Measurements from ENCODE around the gene TIGD6. TPM values are rescaled to one million over a fixed set of nuclear protein-coding genes. Genes with fewer than 3 reads are reported as not detected.

Gene TIGD6
- total and polyA plus RNA-seq, 9 of the 15 experiments (the other 6 are each of a cell fraction or from before 2014, with no cell fraction given) = 1.8 to 6.3 (median 3.9) TPM

DNA sequence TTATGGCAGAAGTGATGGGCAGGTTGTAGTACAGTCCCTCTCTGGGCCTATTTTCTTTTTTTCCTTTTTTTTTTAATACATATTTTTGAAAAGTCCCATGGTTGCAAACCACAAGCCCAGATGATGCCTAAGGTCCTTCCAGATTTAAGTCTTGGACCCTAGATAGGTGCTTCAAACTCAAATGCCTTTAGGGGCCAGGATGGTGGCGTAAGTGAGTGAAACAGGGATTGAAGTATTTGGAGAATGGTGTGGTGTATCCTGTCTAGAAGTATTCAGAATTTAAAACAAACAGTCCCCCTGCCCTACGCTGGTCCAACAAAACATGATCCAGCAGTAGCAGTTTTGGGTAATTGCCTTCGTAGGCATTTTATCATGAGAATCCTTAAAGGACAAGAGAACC is 2.2 kb downstream of the TIGD6 start:
- in situ Hi-C loops (cut with MboI) = loop anchor here (5.0 kb wide), 1 partner anchor 361 kb away; no protein-coding TSS in a partner anchor
- Histone ChIP-seq H3K27ac (ENCODE audit: extremely low read depth, low read depth, low read length) (no peak overlapping the region), H3K79me2 (ENCODE audit: control insufficient read depth, insufficient read depth, low read length) (peaks cover 47% of the 10 kb centered on the region), H3K9ac (ENCODE audit: insufficient read depth in 1 of 2, low read depth in 2 of 2, low read length in 2 of 2) (no peak overlapping the region), H3K9me3 (replicated peaks; ENCODE audit: control insufficient read depth, insufficient read depth, low read depth, low read length) (no peaks in the 10 kb centered on the region), H3K9me1 (ENCODE audit: control insufficient read depth, insufficient read depth, low read length) (no peaks in the 10 kb centered on the region), H3K27me3 (ENCODE audit: control insufficient read depth in 2 of 2, insufficient read depth in 2 of 2, low read length in 2 of 2) (no peaks in the 10 kb centered on the region), H3K4me2 (ENCODE audit: insufficient read depth, low read length) (no peak overlapping the region), H2AFZ (ENCODE audit: low read depth, low read length) (no peak overlapping the region), H3K4me3 (no peak overlapping the region), H4K20me1 (replicated peaks; ENCODE audit: control insufficient read depth, insufficient read depth, low read length) (0 out of 2 replicates have a peak, but pooled peaks cover 7% of the 10 kb centered on the region), H3K4me1 (replicated peaks in 1 of 2; ENCODE audit: control insufficient read depth in 2 of 2, insufficient read depth in 2 of 2, low read length in 2 of 2) (peaks cover 11 to 13% of the 10 kb centered on the region in 2 experiments; a peak in 4 of 5 replicates), H3K36me3 (ENCODE audit: control insufficient read depth, insufficient read depth, low read length) (peaks cover 18% of the 10 kb centered on the region)
- no peak for DNase-seq (ENCODE audit: extremely low read depth in 1 of 4, low spot score in 3 of 4)
- FAIRE-seq = no peak
- ChIA-PET POLR2A (no interaction called here), CTCF (ENCODE audit: low intra/inter-chr PET ratio) (no interaction called here)
- 86% methylated on average over 3 of the region's 3 CpGs for WGBS (ENCODE audit: insufficient coverage, low coverage, missing lambda C conversion rate)
- ATAC-seq = no peak
- intact Hi-C loops (cut with micrococcal nuclease) = no loop called here
- TF ChIP-seq, protein P1, sequence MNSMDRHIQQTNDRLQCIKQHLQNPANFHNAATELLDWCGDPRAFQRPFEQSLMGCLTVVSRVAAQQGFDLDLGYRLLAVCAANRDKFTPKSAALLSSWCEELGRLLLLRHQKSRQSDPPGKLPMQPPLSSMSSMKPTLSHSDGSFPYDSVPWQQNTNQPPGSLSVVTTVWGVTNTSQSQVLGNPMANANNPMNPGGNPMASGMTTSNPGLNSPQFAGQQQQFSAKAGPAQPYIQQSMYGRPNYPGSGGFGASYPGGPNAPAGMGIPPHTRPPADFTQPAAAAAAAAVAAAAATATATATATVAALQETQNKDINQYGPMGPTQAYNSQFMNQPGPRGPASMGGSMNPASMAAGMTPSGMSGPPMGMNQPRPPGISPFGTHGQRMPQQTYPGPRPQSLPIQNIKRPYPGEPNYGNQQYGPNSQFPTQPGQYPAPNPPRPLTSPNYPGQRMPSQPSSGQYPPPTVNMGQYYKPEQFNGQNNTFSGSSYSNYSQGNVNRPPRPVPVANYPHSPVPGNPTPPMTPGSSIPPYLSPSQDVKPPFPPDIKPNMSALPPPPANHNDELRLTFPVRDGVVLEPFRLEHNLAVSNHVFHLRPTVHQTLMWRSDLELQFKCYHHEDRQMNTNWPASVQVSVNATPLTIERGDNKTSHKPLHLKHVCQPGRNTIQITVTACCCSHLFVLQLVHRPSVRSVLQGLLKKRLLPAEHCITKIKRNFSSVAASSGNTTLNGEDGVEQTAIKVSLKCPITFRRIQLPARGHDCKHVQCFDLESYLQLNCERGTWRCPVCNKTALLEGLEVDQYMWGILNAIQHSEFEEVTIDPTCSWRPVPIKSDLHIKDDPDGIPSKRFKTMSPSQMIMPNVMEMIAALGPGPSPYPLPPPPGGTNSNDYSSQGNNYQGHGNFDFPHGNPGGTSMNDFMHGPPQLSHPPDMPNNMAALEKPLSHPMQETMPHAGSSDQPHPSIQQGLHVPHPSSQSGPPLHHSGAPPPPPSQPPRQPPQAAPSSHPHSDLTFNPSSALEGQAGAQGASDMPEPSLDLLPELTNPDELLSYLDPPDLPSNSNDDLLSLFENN (IDR thresholded peaks at IDR 0.05; ENCODE audit: low read depth in 2 of 2, low read length in 2 of 2) = no peak
- TF ChIP-seq POLR2B (IDR thresholded peaks at IDR 0.05; ENCODE audit: low read depth, partially characterized antibody) = no peak
- TF ChIP-seq NFIX (CRISPR knock-in tag; IDR thresholded peaks at IDR 0.05; ENCODE audit: low read depth) = no peak
- TF ChIP-seq PHB (CRISPR knock-in tag; IDR thresholded peaks at IDR 0.05) = no peak
- no peak for TF ChIP-seq ZBTB26 (CRISPR knock-in tag; IDR thresholded peaks at IDR 0.05)
- no peak for TF ChIP-seq ZBTB17 (CRISPR knock-in tag; IDR thresholded peaks at IDR 0.05)
- TF ChIP-seq, protein P2, sequence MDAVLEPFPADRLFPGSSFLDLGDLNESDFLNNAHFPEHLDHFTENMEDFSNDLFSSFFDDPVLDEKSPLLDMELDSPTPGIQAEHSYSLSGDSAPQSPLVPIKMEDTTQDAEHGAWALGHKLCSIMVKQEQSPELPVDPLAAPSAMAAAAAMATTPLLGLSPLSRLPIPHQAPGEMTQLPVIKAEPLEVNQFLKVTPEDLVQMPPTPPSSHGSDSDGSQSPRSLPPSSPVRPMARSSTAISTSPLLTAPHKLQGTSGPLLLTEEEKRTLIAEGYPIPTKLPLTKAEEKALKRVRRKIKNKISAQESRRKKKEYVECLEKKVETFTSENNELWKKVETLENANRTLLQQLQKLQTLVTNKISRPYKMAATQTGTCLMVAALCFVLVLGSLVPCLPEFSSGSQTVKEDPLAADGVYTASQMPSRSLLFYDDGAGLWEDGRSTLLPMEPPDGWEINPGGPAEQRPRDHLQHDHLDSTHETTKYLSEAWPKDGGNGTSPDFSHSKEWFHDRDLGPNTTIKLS (IDR thresholded peaks at IDR 0.05; ENCODE audit: borderline replicate concordance, low read depth) = no peak
- TF ChIP-seq BCL6 (CRISPR knock-in tag; IDR thresholded peaks at IDR 0.05) = no peak
- TF ChIP-seq FOXM1 (IDR thresholded peaks at IDR 0.05; ENCODE audit: low read depth) = no peak
- no peak for TF ChIP-seq FOXM1 (CRISPR knock-in tag; IDR thresholded peaks at IDR 0.05; ENCODE audit: low read depth)
- no peak for TF ChIP-seq SAFB (IDR thresholded peaks at IDR 0.05; ENCODE audit: borderline replicate concordance, low read depth, low read length)
- no peak for TF ChIP-seq RBM15 (IDR thresholded peaks at IDR 0.05; ENCODE audit: insufficient read depth, low read length)
- BruUV-seq (replicated peaks) = no TSS peak
